CD4-positive, alpha-beta T cell treated with Interleukin-6 for 4 hours (primary cell): ENCODE data around the gene EIF5A2.
"Not testable (repeated sequence)": the region's sequence is repeated elsewhere in the genome, so short reads cannot be mapped to it uniquely, and the experiment has no call there.

Source experiments
- DNase-seq: peaks from one replicate; pipeline ENCODE4 v3.0.0-alpha.2; 2020; ENCODE audit warnings: mixed read lengths

The EIF5A2 gene

DNA sequence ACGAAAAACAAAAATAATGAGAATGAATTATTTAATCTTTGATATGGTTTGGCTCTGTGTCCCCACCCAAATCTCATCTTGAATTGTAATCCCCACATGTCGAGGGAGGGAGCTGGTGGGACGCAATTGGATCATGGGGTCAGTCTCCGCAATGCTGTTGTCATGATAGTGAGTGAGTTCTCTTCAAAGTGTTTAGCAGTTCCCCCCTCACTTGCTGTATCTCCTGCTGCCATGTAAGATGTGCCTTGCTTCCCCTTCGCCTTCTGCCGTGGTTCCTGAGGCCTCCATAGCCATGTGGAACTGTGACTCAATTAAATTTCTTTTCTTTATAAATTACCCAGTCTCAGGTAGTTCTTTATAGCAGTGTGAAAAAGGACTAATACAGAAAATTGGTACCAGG, 12.1 kb downstream of the EIF5A2 start:
- DNase-seq = not testable (repeated sequence)

DNA sequence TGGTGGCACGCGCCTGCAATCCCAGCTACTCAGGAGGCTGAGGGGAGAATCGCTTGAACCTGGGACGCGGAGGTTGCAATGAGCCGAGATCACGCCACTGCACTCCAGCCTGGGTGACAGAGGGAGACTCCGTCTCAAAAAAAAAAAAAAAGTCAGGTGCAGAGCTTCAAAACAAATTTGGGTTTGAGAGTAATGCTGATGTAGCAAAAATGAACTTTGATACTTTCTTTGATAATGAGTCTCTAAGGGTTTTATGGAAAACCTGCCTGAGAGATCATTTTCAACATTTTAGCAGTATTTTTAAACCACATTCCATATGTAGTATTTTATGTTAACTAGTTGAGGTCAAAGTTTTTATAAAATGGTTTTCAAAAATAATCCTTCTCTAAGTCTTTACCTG, 14.5 kb downstream of the EIF5A2 start:
- no peak for DNase-seq

DNA sequence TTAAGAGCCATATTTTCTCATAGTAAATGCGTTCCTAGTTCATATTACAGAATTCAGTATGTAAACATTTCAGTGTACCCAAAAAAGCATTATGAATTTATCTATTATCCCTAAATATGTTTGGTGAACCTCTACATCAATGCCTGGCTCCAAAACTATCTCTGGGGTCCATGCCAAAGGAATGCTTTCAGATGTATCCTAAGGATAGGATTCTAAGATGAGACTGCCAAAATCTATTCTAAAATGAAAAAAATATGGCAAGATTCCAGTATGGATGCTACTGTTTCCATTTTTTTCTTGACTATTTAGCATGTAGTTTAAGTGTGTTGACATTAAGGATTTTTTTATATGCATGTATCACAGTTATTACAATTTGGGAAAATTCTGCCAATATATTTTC, 18.8 kb downstream of the EIF5A2 start:
- no peak for DNase-seq

DNA sequence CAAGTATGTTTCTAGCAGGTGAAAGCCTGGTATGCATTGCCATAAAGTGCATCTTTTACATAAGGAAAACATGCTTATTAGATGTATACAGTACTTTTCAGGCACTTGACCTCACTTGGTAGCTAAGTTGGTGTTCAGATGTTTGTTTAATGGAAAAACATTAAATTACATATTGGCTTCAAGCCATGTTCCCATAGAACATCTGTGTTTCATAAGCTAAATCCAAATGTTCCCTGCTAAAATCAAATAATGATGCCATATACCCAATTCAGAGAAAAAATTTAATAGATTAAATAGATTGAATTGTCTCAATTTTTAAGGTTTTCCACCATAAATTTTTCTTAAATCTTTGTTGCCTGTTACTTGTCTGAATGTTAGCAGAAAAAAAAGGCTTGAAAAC, 19.3 kb downstream of the EIF5A2 start:
- DNase-seq = no peak

DNA sequence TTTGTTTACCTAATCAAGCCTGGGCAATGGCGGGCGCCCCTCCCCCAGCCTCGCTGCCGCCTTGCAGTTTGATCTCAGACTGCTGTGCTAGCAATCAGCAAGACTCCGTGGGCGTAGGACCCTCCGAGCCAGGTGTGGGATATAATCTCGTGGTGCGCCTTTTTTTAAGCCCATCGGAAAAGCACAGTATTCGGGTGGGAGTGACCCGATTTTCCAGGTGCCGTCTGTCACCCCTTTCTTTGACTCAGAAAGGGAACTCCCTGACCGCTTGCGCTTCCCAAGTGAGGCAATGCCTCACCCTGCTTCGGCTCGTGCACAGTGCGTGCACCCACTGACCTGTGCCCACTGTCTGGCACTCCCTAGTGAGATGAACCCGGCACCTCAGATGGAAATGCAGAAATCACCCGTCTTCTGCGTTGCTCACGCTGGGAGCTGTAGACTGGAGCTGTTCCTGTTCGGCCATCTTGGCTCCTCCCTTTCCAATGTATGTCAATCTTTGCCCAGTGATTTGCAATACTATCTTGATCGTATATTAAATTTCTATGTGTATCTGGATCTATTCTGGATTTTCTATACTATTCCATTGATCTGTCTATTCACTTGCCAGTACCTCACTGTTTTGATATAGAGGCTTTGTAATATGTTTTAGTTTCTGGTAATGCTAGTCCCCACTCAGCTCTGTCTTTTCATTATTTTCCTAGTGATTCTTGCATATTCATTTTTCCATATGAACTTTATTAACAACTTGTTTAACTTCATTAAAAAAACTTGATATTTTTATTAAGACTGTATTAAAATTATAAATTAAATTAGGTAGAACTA, 24.1 kb downstream of the EIF5A2 start:
- DNase-seq = not testable (repeated sequence)

DNA sequence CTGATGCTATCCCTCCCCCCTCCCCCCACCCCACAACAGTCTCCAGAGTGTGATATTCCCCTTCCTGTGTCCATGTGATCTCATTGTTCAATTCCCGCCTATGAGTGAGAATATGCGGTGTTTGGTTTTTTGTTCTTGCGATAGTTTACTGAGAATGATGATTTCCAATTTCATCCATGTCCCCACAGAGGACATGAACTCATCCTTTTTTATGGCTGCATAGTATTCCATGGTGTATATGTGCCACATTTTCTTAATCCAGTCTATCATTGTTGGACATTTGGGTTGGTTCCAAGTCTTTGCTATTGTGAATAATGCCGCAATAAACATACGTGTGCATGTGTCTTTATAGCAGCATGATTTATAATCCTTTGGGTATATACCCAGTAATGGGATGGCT, 29.7 kb downstream of the EIF5A2 start:
- DNase-seq = not testable (repeated sequence)

DNA sequence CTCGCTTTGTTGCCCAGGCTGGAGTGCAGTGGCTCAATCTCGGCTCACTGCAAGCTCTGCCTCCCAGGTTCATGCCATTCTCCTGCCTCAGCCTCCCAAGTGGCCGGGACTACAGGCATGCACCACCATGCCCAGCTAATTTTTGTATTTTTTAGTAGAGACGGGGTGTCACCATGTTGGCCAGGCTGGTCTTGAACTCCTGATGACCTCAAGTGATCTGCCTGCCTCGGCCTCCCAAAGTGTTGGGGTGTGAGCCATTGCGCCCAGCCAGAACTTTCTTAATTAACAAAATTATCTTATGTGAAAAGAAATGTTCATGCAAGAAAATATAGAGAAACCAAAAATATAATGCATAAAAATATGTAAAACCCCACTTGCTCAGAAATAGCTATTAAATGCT, 31.1 kb downstream of the EIF5A2 start:
- DNase-seq = not testable (repeated sequence)

DNA sequence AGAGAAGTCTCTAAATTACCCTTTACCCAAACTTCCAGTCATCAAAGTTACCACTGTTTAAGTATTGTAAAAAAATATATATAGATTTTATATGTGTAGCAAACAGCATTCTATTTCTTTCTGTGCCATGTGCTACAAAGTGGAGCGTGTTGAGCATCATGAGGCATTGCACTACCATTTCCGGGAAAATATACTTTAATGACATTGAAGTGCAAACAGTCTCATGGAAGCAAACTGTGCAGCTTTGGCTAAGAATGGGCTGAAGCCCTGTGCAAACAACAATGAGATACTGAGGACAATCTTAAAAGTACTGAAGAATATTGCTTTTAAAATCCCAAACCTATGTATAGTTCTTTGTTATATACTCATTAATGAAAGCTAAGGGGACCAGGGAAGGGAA, 31.9 kb downstream of the EIF5A2 start:
- no peak for DNase-seq

DNA sequence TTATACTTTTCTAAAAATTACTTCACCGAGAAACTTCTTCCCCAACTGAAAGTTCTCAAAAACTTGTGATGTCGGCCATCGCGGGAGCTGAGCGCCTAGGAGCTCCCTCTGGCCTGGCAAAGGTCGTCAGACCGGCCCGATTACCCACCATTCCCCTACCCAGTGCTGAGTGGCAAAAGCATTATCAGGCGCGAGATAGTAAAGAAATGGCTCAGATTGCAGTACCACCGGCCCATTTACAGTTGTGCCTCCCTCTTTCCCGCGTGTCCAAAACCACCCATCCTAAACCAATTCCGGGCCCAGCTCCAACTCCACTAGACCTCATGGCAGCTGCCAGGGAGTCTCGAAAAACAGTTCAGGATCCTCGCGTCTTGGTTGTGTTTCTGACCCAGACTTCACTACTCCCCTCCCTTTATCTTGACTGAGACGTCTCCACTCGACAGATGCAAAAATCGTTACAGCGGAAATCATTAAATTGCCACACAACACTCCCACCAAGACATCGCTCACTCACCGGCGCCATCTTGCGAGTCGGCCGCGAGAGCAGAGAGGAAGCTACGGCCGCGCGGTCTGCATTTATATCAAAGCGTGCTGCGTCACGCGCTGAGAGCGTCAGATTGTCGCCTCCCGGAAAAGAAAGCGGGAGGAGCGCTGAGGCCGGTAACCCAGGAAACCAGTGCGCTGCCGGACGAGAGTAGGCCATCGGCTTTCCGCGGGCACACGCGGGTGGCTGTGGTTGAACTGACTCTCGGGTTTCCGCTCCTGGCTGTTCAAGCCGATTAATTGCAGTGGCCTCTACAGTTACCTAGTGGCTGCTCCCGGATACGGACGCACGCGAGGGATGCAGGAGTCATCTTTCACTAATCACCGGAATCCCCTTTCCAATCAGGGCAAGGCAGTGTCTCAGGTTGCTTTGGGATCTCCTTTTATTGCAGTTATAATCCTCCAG, 38.5 kb downstream of the EIF5A2 start, which contains the start of gene RPL22L1:
RPL22L1 (minus strand) TSS at position 551 of the 949 bp plus-strand sequence; CDS start at position 523, 28 bp downstream.
- DNase-seq = peak; percentile 94

DNA sequence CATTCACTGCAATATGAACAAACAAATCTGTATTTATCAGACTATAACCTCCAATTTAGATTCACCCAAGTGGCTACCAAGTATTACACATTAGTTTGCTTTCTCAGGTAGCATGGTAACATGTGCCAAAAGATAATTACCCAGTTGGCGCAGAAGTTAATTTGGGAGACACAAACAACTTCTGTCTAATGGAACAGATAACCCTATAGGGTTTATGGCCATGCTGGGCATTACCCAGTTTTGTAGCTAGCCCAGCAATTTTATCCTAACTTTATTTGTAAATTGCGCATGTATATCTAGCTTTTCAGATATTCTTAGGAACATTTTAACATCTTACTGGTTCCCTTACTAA, 39.2 kb downstream of the EIF5A2 start:
- no peak for DNase-seq

DNA sequence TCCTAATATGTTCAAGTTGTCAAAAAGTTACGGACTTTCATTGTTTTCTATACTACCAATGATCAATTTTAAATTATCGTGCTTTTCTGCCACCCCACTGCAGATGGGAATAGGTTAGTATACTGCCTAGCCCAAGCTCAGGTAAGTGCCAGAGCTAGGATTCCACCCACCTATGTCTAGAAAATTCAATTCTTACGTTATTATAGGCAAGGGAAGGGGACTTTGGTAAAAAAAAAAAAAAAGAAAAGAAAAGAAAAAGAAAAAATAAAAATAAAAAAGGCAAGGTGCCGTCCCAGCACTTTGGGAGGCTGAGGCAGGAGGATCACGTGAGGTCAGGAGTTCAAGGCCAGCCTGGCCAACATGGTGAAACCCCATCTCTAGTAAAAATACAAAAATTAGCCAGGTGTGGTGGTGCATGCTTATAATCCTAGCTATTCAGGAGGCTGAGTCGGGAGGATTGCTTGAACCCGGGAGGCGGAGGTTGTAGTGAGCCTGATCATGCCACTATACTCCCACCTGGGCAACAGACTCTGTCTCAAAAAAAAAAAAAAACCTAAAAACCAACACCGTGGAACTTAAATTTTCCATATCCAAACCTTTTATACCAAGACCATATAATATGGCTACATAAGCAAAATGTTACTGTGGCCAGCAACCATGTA, 39.7 kb downstream of the EIF5A2 start:
- no peak for DNase-seq

DNA sequence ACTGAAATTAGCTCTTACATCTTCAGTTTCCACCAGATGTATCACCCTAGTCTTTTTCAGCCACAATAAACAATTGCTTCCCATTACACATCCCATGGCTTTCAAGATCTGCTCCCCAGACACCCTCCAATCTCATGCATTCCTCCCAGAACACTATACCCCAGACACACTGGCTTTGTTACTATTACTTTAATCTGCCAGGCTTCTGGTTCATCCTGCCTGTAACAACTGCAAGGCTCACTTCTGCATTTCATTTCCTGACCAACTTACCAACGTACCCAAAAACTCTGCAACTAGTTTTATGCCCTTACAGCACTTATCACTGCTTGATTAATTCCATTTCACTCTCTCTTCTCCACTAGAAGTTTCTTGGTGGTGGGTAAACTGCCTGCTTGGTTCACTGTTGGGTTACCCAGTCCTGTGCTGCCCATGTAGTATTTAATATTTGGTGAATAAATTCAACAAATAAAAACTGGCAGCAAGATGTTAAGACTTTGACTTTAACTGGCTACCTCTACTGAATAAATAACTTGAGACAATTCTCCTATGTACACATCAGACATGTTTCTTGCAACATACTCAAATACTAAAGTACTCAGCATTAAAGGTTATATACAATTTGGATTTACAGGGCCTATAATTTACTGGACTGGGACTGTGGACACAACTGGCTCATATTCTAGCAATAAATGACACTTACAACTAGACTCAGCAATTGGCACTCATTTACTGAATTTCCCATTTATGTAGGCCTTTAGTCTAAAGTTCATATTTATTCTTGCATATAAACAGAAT, 41.1 kb downstream of the EIF5A2 start:
- DNase-seq = no peak

DNA sequence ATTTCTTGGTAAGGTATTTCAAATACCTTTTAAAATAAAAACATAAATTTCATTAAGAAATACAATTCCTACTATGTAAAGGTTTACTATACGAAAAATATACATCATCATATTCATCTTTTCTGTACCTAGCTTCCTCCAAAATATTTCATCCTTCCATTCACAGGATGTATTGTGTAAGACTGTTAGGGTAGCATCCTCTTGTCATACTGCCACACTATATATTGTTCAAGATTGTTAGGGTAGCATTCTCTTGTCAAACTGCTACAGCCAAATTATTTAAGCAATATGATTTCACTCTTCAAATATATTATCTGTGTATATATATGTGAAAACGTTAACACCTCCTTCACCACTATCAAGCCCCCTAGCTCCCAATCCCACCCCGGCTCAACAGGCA, 41.9 kb downstream of the EIF5A2 start:
- no peak for DNase-seq

DNA sequence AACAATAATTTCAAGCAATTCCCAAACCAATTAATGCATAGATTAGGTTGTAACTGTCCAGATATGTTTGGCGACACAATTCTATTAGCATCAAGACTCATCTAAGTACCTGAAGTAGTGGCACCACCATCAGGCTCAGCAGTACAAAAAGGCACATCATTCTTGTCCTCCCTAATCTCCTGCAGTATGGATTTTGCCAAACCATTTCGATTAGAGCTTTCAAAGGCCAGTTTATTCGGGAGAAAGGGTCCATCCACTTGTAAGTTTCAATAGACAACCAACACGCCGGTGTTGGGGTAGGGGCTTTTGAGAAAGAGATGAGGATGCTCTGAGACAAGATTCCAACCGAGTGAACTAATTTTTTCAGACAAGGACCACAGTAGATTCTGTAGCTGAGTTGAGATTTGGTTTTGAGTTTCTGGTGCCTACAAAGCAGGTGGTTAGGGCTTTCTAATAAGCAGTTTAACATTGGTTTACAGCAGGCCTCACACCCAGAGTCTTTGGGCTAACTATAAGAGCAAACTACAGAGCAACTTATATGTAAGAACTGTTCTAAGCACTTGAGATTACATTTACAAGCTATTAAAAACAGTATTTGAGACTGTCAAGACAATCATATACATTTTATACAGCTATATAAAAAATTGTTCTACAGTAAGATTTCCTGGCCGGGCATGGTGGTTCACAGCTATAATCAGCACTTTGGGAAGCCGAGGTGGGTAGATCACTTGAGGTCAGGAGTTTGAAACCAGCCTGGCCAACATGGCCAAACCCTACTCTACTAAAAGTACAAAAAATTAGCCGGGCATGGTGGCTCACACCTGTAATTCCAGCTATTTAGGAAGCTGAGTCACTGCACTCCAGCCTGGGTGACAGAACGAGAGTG, 43.0 kb downstream of the EIF5A2 start:
- DNase-seq = no peak

DNA sequence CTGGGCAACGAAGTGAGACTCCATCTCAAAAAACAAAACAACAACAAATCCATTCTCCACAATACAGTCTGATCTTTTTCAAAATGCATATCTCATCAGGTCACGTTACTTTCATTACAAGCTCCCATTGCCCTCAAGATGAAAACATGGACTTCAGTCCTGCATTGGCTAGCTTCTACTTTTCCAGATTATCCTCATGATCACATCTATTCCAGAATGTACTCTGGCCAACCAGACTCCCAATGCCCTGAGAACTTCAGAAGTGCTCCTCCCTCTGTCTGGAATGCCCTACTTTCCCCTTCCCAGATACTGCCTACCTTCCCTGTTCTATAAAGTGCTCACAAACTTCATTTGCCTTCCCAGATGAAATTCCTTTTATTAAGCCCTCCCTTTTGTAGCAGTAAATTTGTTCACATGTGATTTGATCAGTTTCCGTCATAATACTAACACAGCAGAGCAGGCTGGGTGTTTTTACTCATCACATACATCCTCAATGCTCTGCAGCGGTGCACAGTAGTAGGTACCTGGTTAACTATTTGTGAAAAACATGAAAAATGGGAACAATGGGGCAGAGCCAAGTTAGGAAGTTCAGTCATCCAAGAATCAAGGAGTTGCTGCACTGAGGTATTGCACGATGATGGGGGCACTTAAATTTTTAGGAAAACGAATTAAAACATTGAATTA, 43.8 kb downstream of the EIF5A2 start:
- DNase-seq = no peak

DNA sequence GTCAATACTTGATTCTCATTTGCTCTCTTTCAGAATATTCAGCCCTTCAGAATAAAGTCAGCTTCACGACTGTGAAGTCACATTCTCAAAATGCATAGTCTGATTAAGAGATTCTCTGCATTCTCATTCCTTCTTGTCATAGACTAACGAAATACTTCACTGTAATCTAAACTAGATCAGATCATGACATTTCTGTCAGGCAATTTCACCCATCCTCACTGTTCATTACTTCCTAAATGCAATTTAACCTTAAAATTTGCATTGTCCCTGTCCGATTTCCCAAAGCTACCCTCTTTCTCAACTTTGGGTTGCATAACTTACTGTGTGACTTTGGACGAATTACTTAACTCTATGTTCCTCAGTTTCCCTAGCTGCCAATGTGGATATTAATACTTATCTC, 44.6 kb downstream of the EIF5A2 start:
- DNase-seq = no peak

DNA sequence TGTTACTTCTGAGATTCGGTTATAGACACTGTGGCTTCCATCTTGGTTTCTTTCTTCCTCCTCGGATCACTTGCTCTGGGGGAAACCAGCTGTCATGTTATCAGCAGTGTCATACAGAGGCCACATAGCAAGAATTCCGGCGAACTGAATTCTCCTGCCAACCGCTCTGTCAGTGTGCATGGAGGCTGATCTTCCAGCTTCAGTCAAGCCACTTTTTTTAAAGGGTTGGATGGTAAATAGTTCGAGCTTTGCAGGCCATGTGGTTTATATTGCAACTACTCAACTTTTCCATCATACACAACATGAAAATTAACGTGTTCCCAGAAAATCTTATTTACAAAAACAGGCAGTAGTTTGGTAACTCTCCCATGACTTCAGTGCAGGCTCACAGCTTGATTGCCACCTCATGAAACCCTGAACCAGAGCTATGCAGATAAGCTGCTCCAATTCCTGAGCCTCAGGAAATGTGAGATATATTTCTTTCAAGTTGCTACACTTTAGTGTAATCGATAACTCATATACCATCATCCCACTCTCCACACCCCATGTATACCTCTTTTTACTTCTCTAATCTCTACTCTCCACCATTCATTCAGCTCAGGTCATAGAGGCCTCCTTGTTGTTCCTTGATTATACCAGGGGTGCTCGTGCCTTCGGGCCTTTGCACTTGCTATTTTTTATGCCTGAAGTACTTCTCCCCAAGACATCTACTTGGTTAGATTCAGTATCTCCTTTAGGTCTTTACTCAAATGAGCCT, 45.6 kb downstream of the EIF5A2 start:
- no peak for DNase-seq

DNA sequence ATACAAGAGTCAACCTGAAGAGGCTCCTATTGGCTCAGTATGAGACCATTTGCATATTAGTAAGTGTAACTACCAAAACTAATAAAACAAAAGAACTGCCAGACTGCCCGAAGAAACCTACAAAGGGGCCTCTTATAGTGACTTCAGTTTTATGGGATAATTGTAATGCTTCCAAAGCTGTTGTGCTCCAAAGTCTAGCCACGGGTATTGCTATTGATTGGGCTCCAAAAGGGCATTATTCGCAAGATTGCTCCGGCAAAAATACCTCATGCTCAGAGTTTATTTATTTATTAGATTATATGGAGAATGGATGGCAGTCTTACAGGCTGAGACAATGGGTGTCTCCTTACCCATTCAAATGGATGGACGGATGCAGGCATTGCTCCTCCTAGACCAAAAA, 49.8 kb downstream of the EIF5A2 start:
- no peak for DNase-seq

DNA sequence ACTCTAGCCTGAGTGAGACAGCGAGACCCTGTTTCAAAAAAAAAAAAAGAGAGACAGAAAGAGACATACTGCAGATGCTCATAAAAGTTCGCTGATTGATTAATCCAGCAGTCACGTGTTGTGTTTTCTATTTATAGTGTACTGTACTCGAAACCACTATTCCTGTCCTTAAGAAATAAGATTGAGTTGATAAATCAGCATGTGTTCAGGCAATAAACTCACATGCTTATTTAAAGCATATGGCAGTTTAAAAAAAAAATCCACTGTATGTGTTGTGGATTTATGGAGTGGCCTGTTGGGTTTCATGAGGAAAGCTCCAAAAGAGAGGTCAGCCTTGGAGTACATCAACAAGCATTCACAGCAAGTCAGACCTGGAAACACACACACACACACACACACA, 56.1 kb downstream of the EIF5A2 start:
- no peak for DNase-seq

DNA sequence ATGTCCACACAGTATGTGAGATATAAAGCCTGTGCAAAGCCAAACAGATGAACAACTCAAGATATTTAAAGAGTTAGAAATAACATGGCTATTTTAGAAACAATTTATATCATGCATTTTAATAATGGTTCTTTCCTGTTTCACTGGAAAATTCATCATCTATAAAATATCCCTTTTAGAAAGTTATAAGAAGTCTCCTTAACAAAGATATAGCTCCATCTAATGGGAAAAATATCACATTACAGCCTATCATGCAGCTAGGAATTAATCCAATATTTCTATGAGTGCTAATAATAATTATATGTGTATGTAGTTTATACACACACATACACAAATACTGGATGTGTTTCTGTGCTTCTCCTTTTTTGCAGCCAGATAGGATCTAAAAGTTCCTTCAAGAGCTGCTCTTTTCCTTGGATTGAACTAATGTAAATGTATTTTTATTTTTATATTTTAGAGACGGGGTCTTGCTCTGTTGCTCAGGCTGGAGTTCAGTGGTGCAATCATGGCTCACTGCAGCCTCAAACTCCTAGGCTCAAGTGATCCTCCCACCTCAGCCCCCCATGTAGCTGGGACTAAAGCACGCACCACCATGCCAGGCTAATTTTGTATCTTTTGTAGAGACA, 60.0 kb downstream of the EIF5A2 start:
- no peak for DNase-seq
